ENCODE data around the gene FAM168A. TPM values are rescaled to one million over a fixed set of nuclear protein-coding genes. Genes with fewer than 3 reads are reported as not detected.

Gene FAM168A
- total and polyA plus RNA-seq, 4 donors = 4.8 to 14.6 (median 9.1) TPM

GRCh38 chr11:73453562-73453961 is 144.3 kb downstream of the FAM168A start:
- H3K4me1 ChIP-seq (ENCODE audit: control insufficient read depth in 4 of 4, insufficient read depth in 4 of 4, low read length in 3 of 4) = no peaks in the 10 kb centered on the region
- H3K9me3 ChIP-seq (ENCODE audit: control insufficient read depth in 4 of 4, low read length in 3 of 4) = no peaks in the 10 kb centered on the region
- TF ChIP-seq RXRA (IDR thresholded peaks at IDR 0.05) (no peak), JUND (IDR thresholded peaks at IDR 0.05) (no peak), ATF3 (IDR thresholded peaks at IDR 0.05) (no peak)
- 69% methylated on average over 4 of the region's 4 CpGs for WGBS
- H3K27ac ChIP-seq (ENCODE audit: low read depth in 1 of 2, low read length in 2 of 2) = no peak overlapping the region
- no peaks in the 10 kb centered on the region for H3K27me3 ChIP-seq (ENCODE audit: control insufficient read depth in 4 of 4, insufficient read depth in 4 of 4, low read length in 3 of 4)
- H3K36me3 ChIP-seq (ENCODE audit: control insufficient read depth in 4 of 4, insufficient read depth in 3 of 4, low read depth in 1 of 4, low read length in 3 of 4) = no peaks in the 10 kb centered on the region
- H3K4me3 ChIP-seq (ENCODE audit: low read depth in 1 of 3, low read length in 3 of 3) = no peak overlapping the region
- DNase-seq (ENCODE audit: low spot score) = no peak
- no peak overlapping the region for H3K9ac ChIP-seq (ENCODE audit: low read depth in 1 of 2, low read length in 2 of 2)

GRCh38 chr11:73452726-73453125 is 145.2 kb downstream of the FAM168A start:
- no peaks in the 10 kb centered on the region for H3K9me3 ChIP-seq (ENCODE audit: control insufficient read depth in 4 of 4, low read length in 3 of 4)
- no peak overlapping the region for H3K27ac ChIP-seq (ENCODE audit: low read depth in 1 of 2, low read length in 2 of 2)
- H3K36me3 ChIP-seq (ENCODE audit: control insufficient read depth in 4 of 4, insufficient read depth in 3 of 4, low read depth in 1 of 4, low read length in 3 of 4) = no peaks in the 10 kb centered on the region
- no peaks in the 10 kb centered on the region for H3K4me1 ChIP-seq (ENCODE audit: control insufficient read depth in 4 of 4, insufficient read depth in 4 of 4, low read length in 3 of 4)
- H3K9ac ChIP-seq (ENCODE audit: low read depth in 1 of 2, low read length in 2 of 2) = no peak overlapping the region
- no peaks in the 10 kb centered on the region for H3K27me3 ChIP-seq (ENCODE audit: control insufficient read depth in 4 of 4, insufficient read depth in 4 of 4, low read length in 3 of 4)
- H3K4me3 ChIP-seq (ENCODE audit: low read depth in 1 of 3, low read length in 3 of 3) = no peak overlapping the region
- 98% methylated on average over 2 of the region's 2 CpGs for WGBS
- no peak for TF ChIP-seq ATF3 (IDR thresholded peaks at IDR 0.05)
- TF ChIP-seq CTCF (IDR thresholded peaks at IDR 0.05; ENCODE audit: low read depth, low read length, missing input control) = no peak
- TF ChIP-seq FOXA1 (IDR thresholded peaks at IDR 0.05) = no peak
- TF ChIP-seq FOXA2 (IDR thresholded peaks at IDR 0.05) = no peak
- no peak for TF ChIP-seq YY1 (IDR thresholded peaks at IDR 0.05)
- DNase-seq (ENCODE audit: low spot score) = no peak

GRCh38 chr11:73451896-73452295 is 146.0 kb downstream of the FAM168A start:
- Histone ChIP-seq H3K36me3 (ENCODE audit: control insufficient read depth in 4 of 4, insufficient read depth in 3 of 4, low read depth in 1 of 4, low read length in 3 of 4) (no peaks in the 10 kb centered on the region), H3K9ac (ENCODE audit: low read depth in 1 of 2, low read length in 2 of 2) (no peak overlapping the region), H3K9me3 (ENCODE audit: control insufficient read depth in 4 of 4, low read length in 3 of 4) (no peaks in the 10 kb centered on the region), H3K4me1 (ENCODE audit: control insufficient read depth in 4 of 4, insufficient read depth in 4 of 4, low read length in 3 of 4) (no peaks in the 10 kb centered on the region), H3K27ac (ENCODE audit: low read depth in 1 of 2, low read length in 2 of 2) (no peak overlapping the region), H3K4me3 (ENCODE audit: low read depth in 1 of 3, low read length in 3 of 3) (no peak overlapping the region), H3K27me3 (ENCODE audit: control insufficient read depth in 4 of 4, insufficient read depth in 4 of 4, low read length in 3 of 4) (no peaks in the 10 kb centered on the region)
- TF ChIP-seq HNF4G (IDR thresholded peaks at IDR 0.05) (no peak), YY1 (IDR thresholded peaks at IDR 0.05) (no peak), ATF3 (IDR thresholded peaks at IDR 0.05) (no peak), RXRA (IDR thresholded peaks at IDR 0.05) (no peak), ZBTB33 (IDR thresholded peaks at IDR 0.05) (no peak), RAD21 (IDR thresholded peaks at IDR 0.05) (no peak)
- DNase-seq (ENCODE audit: low spot score) = no peak

All from liver (tissue), 9 donors.